Measurements from ENCODE around the gene CREB3L2.
"Not testable (repeated sequence)": the region's sequence is repeated elsewhere in the genome, so short reads cannot be mapped to it uniquely, and the experiment has no call there.

CREB3L2 gene

DNA sequence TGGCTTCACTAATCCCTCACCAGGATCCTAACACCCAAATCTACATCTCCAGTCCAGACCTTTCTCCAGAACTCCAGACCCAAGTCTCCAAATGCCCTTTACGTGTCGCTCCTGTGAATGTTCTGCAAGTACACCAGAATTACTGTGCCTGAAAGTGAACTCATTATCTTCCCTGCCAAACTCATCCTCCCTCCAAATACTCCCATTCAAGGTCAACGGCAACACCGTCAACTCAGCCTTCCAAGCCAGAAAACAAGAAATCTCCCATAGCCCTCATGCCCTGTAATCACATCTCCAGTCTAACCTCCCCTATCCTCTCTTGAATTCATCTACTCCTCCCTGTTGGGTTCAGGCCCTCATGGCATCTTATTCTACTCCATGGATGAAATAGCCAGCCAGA lies 12.3 kb downstream of the CREB3L2 start:
- DNase-seq, result no peak
- TF ChIP-seq GATA1 (IDR thresholded peaks at IDR 0.05; ENCODE audit: low read depth, low read length) (no peak), POLR2A (IDR thresholded peaks at IDR 0.05; ENCODE audit: low read length) (no peak)

DNA sequence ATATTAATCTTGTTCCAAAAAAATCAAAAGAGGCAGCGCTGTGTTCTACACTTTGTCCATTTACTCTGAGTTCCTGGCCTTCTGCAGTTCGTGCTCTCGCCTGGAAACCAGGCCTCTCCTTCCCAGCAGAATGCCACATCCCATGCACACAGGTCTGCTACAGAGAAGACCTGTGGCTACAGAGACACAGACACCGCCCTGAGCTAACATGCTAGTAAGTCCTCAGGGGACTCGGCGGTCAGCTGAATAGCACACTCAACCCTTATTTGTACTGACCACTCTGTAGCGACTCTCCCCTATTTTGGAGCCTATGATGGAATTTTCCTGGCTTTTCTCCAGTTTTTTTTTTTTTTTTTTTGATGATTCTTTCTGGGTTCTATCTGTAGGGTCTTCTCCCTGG lies 12.8 kb downstream of the CREB3L2 start:
- no peak for TF ChIP-seq GATA1 (IDR thresholded peaks at IDR 0.05; ENCODE audit: low read depth, low read length)
- DNase-seq, result no peak

DNA sequence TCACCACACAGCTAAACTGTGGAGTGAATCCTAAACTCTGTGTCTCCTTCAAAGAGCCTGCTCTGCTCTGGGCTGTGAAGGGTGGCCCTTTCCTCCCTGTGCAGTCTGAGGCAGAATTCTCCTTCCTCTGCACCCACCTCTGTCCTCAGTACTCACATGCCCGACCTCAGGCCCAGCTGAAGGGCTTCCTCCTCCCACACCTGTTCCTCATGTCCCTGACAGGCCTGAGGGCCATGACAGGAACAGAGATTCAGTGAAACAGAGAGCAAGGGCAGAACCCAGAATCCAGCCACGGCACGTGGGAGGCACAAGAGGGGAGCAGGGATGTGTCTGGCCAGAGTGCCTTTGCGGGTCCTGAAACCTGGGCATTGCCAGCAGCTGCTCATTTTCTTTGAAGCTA lies 13.9 kb downstream of the CREB3L2 start:
- no peak for TF ChIP-seq POLR2A (IDR thresholded peaks at IDR 0.05; ENCODE audit: low read length)
- TF ChIP-seq GATA1 (IDR thresholded peaks at IDR 0.05; ENCODE audit: low read depth, low read length), result no peak
- DNase-seq, result no peak

DNA sequence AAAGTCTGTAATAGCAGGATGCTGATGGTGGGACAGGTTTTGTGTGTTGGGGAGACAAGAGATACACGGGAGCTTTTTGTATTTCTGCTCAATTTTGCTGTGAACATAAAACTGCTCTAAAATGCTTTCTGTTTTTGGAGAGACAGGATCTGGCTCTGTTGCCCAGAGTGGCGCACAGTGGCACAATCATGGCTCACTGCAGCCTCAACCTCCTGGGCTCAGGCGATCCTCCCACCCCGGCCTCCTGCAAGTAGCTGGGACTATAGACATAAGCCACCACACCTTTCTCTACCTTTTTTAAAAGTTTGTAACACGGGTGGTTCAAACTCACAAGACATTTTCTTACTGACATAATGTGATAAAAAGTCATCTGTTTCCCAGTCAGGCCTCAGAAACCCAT lies 14.3 kb downstream of the CREB3L2 start:
- no peak for TF ChIP-seq POLR2A (IDR thresholded peaks at IDR 0.05; ENCODE audit: low read length)
- TF ChIP-seq GATA1 (IDR thresholded peaks at IDR 0.05; ENCODE audit: low read depth, low read length), result no peak
- no peak for DNase-seq

- TF ChIP-seq GATA1 (IDR thresholded peaks at IDR 0.05; ENCODE audit: low read depth, low read length), result no peak
- TF ChIP-seq POLR2A (IDR thresholded peaks at IDR 0.05; ENCODE audit: low read length), result no peak
Measured at GRCh38 chr7:137987018-137987349, 14.9 kb downstream of the CREB3L2 start.

GRCh38 chr7:137986252-137987017 lies 15.5 kb downstream of the CREB3L2 start:
- DNase-seq, result peak; percentile 23 to 70
- TF ChIP-seq GATA1 (IDR thresholded peaks at IDR 0.05; ENCODE audit: low read depth, low read length), result no peak
- no peak for TF ChIP-seq POLR2A (IDR thresholded peaks at IDR 0.05; ENCODE audit: low read length)

More at GRCh38 chr7:137987018-137987349, 14.9 kb downstream of the CREB3L2 start:
- DNase-seq, result no peak

- DNase-seq, result no peak
- no peak for TF ChIP-seq GATA1 (IDR thresholded peaks at IDR 0.05; ENCODE audit: low read depth, low read length)
- no peak for TF ChIP-seq POLR2A (IDR thresholded peaks at IDR 0.05; ENCODE audit: low read length)
Measured at GRCh38 chr7:137985897-137986251, 16.0 kb downstream of the CREB3L2 start.

- no peak for TF ChIP-seq POLR2A (IDR thresholded peaks at IDR 0.05; ENCODE audit: low read length)
- no peak for DNase-seq
Measured at GRCh38 chr7:137985253-137985896, 16.5 kb downstream of the CREB3L2 start.

- DNase-seq, result peak in 1 of 2 experiments; percentile 36
- TF ChIP-seq POLR2A (IDR thresholded peaks at IDR 0.05; ENCODE audit: low read length) (no peak), GATA1 (IDR thresholded peaks at IDR 0.05; ENCODE audit: low read depth, low read length) (no peak)
Measured at GRCh38 chr7:137984181-137985041, 17.5 kb downstream of the CREB3L2 start.

DNA sequence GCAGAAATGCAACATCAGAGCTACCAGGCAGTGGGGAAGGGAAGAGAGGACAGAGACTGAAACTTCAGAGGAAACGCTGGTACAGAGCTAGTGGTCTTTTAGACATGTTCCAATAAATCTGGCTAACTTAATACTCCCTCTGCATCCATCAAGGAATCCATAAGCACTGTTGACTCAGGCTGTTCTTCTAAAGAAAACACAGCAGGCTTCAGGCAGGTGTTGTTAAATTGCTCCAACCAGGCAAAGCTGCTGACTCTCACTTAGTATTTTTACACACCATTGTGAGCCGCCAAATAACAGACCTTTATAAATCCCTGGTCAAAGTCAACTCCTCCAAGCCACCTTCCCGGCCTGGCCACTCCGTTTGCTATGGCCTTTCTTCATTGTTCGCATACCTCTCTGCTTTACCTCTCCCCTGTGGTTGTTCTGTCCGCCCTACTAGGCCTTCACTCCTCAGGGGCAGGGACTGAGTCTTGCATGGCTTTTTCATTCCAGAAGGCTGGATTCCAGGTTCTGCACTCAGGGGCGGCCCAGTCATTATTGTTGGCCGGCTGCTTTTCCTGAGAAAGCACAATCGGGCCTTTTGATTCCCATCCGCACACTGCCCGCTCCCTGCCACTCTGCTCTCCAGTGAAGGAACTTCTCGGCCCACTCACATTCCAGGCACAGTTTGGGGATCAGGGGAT lies 18.4 kb downstream of the CREB3L2 start:
- DNase-seq, result no peak
- TF ChIP-seq GATA1 (IDR thresholded peaks at IDR 0.05; ENCODE audit: low read depth, low read length), result no peak
- no peak for TF ChIP-seq POLR2A (IDR thresholded peaks at IDR 0.05; ENCODE audit: low read length)

- not testable (repeated sequence) for DNase-seq
Measured at GRCh38 chr7:137982394-137982793, 19.5 kb downstream of the CREB3L2 start.

- DNase-seq, result no peak
- no peak for TF ChIP-seq POLR2A (IDR thresholded peaks at IDR 0.05; ENCODE audit: low read length)
- no peak for TF ChIP-seq GATA1 (IDR thresholded peaks at IDR 0.05; ENCODE audit: low read depth, low read length)
Measured at GRCh38 chr7:137981668-137982067, 20.2 kb downstream of the CREB3L2 start.

GRCh38 chr7:137981175-137981574 lies 20.7 kb downstream of the CREB3L2 start:
- TF ChIP-seq POLR2A (IDR thresholded peaks at IDR 0.05; ENCODE audit: low read length), result no peak
- no peak for TF ChIP-seq GATA1 (IDR thresholded peaks at IDR 0.05; ENCODE audit: low read depth, low read length)
- DNase-seq, result no peak

DNA sequence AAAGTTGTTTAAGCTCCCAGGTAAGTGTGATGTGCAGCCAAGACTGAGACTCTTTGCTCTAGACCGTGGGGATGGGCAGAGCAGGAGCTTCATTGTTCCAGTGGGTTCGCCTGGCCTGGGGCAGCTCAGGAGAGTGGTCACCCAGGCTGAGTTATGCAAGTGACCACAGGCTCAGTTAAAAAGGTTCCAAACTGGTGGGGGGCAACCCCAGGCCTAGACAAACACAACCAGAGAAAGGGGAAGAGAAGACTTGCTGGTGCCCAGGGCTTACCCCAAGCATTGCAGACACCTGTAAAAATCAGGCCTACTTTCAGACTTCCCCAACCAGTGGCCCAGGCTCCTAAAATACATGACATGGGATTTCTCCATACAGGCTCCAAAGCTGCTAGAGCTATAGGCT lies 21.6 kb downstream of the CREB3L2 start:
- DNase-seq, result no peak

More for the DNA sequence above, 21.6 kb downstream of the CREB3L2 start:
- TF ChIP-seq POLR2A (IDR thresholded peaks at IDR 0.05; ENCODE audit: low read length), result no peak
- no peak for TF ChIP-seq GATA1 (IDR thresholded peaks at IDR 0.05; ENCODE audit: low read depth, low read length)
